ENCODE measurements around the gene P2RY2. TPM values are rescaled to one million over a fixed set of nuclear protein-coding genes. Genes with fewer than 3 reads are reported as not detected.

P2RY2 gene
- total RNA-seq, 1 donor from 2014 or later: 0.96 TPM

DNA sequence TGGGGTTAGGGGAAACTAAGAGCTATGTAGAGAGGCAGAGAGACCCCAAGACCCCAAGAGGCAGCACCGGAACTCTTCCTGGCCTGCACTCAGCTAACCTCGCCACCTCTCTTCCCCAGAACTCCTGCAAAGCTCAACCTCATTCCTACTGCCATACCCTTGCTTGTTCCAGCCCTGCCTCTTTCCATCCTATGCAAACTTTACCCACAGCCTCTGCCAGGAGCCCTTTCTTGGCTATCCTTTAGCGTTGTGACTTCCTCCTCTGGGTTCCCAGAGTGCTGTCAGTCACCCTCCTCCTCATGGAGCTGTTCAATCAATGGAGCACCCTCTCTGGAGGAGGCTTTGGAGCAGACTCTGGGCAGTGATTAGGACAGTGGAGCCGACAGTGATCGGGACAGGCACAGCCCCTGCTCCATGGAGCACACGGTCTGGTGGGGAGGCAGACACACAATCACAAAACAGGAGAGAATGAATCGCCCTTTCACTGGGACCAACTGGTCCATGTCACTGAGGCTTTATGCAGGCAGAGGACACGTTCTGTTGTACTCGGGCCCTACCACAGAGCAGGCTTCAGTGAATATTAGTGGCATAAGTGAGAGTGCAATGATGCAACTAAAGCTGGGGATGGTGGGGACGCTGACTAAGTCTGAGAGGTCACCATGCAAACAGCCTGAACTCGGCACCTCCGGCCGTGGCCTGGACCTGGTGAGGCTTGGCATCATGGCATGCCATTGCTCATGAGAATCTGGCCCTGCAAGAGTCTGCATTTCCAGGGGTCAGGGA lies 24.6 kb upstream of the P2RY2 start:
- Mint-ChIP-seq H3K9me3 (ENCODE audit: low read depth) (peaks cover under 1% of the 10 kb centered on the region), H3K27ac (no peak overlapping the region), H3K4me1 (ENCODE audit: low read depth) (peaks cover 6% of the 10 kb centered on the region), H3K36me3 (ENCODE audit: insufficient read depth) (no peaks in the 10 kb centered on the region), H3K27me3 (peaks cover 38% of the 10 kb centered on the region), H3K4me3 (ENCODE audit: low read depth) (no peak overlapping the region)
- DNase-seq (ENCODE audit: low spot score, unreplicated experiment): no peak
- TF ChIP-seq, protein P1, sequence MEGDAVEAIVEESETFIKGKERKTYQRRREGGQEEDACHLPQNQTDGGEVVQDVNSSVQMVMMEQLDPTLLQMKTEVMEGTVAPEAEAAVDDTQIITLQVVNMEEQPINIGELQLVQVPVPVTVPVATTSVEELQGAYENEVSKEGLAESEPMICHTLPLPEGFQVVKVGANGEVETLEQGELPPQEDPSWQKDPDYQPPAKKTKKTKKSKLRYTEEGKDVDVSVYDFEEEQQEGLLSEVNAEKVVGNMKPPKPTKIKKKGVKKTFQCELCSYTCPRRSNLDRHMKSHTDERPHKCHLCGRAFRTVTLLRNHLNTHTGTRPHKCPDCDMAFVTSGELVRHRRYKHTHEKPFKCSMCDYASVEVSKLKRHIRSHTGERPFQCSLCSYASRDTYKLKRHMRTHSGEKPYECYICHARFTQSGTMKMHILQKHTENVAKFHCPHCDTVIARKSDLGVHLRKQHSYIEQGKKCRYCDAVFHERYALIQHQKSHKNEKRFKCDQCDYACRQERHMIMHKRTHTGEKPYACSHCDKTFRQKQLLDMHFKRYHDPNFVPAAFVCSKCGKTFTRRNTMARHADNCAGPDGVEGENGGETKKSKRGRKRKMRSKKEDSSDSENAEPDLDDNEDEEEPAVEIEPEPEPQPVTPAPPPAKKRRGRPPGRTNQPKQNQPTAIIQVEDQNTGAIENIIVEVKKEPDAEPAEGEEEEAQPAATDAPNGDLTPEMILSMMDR (IDR thresholded peaks at IDR 0.05; ENCODE audit: unreplicated experiment): no peak

DNA sequence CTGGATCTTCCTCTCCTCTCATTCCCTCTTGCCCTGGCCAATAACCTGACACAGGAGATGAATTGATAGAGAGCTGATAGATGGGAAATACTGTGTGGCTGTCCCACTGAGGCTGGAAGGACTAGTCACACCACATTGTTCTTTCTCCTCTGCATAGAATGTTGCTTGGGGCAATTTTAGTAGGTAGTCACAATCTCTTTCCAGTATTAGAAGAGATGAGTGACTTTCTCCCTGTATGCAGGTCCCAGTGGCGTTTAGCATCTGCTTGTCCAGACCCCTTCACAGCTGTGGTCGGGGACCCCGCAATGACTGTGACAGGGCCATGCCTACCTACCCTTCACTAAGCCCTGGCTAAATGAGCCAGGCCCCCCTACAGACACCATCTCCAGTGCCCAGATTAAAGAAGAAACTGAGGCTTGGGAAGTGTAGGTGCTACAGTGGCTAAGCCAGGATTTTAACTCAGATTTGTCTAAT lies 24.0 kb upstream of the P2RY2 start:
- no peaks in the 10 kb centered on the region for H3K36me3 Mint-ChIP-seq (ENCODE audit: insufficient read depth)
- no peak overlapping the region for H3K4me3 Mint-ChIP-seq (ENCODE audit: low read depth)
- TF ChIP-seq, protein P1 (IDR thresholded peaks at IDR 0.05; ENCODE audit: unreplicated experiment): no peak
- no peak overlapping the region for H3K27ac Mint-ChIP-seq
- H3K4me1 Mint-ChIP-seq (ENCODE audit: low read depth): peaks cover 11% of the 10 kb centered on the region
- no peak for DNase-seq (ENCODE audit: low spot score, unreplicated experiment)
- H3K9me3 Mint-ChIP-seq (ENCODE audit: low read depth): peaks cover 3% of the 10 kb centered on the region
- peaks cover 38% of the 10 kb centered on the region for H3K27me3 Mint-ChIP-seq

DNA sequence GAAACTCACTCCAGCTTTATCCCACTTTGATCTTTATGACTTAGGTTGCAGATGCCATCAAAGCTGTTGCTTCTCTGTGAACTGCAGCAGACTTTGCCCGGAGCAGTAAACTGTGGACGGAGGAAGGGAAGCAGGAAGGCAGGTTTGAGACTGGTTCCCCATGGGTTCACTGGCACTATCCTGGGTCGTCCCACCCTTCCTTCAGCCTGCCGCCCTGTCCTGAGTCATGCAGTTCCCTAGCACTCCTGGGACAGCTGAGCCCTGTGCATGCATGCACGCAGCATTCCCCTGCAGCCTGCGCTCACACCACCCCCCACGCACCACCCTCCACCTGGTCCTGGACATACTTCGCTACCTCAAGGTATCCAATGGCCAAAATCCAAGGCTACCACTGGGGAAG lies 23.5 kb upstream of the P2RY2 start:
- Mint-ChIP-seq H3K36me3 (ENCODE audit: insufficient read depth) (no peaks in the 10 kb centered on the region), H3K4me3 (ENCODE audit: low read depth) (no peak overlapping the region), H3K9me3 (ENCODE audit: low read depth) (peaks cover 3% of the 10 kb centered on the region), H3K27ac (no peak overlapping the region), H3K27me3 (peaks cover 38% of the 10 kb centered on the region), H3K4me1 (ENCODE audit: low read depth) (peaks cover 9% of the 10 kb centered on the region)
- TF ChIP-seq, protein P1 (IDR thresholded peaks at IDR 0.05; ENCODE audit: unreplicated experiment): no peak
- DNase-seq (ENCODE audit: low spot score, unreplicated experiment): no peak

DNA sequence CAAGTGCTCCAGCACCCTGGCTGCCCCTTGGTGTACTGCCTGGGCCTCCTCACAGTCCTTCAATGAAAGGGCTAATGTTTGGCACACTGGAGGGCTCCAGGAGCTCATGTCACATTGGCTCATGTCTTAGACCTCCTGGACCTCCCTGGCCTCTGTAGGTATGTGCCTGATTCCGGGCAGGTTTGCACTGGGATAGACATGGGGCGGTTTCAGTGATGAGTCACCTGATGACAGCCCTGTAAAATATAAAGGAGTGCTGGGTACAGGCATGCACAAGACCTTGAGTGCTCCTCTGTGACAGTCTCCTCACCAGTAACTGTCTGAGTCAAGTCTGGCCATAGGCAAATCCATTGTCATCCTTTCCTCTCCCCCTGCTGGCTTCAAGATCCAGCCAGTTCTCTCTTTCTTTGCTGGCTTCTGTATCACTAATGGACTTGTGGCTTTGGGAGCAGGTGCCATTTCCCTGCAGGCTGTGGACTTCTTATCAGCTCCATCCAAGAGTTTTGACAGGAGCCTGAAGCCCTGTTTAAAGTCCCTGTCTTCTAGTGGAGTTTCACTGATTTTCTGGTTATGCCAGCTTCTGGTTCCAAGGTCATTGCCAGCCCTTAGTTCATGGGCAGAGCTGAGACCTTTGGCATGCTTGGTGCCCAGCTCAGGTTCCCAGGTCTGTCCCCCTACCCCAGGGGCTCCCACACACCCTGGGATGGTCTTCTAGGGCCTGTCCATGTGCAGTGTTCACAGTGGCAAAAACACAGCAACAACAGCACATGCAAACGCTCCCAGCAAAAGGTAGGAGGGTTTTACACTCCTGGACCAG lies 22.7 kb upstream of the P2RY2 start:
- TF ChIP-seq, protein P1 (IDR thresholded peaks at IDR 0.05; ENCODE audit: unreplicated experiment): no peak
- Mint-ChIP-seq H3K9me3 (ENCODE audit: low read depth) (peaks cover 3% of the 10 kb centered on the region), H3K36me3 (ENCODE audit: insufficient read depth) (no peaks in the 10 kb centered on the region), H3K4me3 (ENCODE audit: low read depth) (no peak overlapping the region), H3K4me1 (ENCODE audit: low read depth) (peaks cover 13% of the 10 kb centered on the region), H3K27me3 (peaks cover 34% of the 10 kb centered on the region), H3K27ac (no peak overlapping the region)
- no peak for DNase-seq (ENCODE audit: low spot score, unreplicated experiment)

DNA sequence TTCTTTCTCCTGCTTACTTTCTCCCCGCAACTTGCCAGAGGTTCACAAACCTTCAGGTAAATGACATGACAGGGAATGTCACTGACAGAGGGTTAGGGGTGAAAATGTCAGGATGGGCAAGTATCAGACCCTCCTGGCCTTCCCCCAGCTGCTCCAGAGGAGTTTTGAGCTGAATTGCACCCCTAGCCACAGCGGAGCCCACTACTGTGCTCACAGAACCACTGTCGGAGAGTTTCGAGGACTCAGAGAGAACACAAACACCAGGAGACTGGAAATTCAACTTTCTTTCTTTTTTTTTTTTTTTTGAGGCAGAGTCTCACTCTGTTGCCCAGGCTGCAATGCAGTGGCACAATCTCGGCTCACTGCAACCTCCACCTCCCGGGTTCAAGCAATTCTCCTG lies 21.5 kb upstream of the P2RY2 start:
- Mint-ChIP-seq H3K4me3 (ENCODE audit: low read depth) (no peak overlapping the region), H3K36me3 (ENCODE audit: insufficient read depth) (no peaks in the 10 kb centered on the region), H3K27me3 (peaks cover 23% of the 10 kb centered on the region)

More for the DNA sequence above, 21.5 kb upstream of the P2RY2 start:
- no peak overlapping the region for H3K27ac Mint-ChIP-seq
- peaks cover 3% of the 10 kb centered on the region for H3K9me3 Mint-ChIP-seq (ENCODE audit: low read depth)
- TF ChIP-seq, protein P1 (IDR thresholded peaks at IDR 0.05; ENCODE audit: unreplicated experiment): no peak
- H3K4me1 Mint-ChIP-seq (ENCODE audit: low read depth): peaks cover 20% of the 10 kb centered on the region
- no peak for DNase-seq (ENCODE audit: low spot score, unreplicated experiment)

Measured in progenitor cell of endocrine pancreas (in vitro differentiated cells).